GM21825 (cell line): ENCODE data around the gene HOXA11.

Experiments used
- ATAC-seq: cut with Tn5 transposase; IDR thresholded peaks from one replicate; pipeline ENCODE4 v1.9.1; 2021; ENCODE audit warnings: mild to moderate bottlenecking, moderate library complexity; ENCODE audit not compliant: unreplicated experiment

Gene HOXA11

DNA sequence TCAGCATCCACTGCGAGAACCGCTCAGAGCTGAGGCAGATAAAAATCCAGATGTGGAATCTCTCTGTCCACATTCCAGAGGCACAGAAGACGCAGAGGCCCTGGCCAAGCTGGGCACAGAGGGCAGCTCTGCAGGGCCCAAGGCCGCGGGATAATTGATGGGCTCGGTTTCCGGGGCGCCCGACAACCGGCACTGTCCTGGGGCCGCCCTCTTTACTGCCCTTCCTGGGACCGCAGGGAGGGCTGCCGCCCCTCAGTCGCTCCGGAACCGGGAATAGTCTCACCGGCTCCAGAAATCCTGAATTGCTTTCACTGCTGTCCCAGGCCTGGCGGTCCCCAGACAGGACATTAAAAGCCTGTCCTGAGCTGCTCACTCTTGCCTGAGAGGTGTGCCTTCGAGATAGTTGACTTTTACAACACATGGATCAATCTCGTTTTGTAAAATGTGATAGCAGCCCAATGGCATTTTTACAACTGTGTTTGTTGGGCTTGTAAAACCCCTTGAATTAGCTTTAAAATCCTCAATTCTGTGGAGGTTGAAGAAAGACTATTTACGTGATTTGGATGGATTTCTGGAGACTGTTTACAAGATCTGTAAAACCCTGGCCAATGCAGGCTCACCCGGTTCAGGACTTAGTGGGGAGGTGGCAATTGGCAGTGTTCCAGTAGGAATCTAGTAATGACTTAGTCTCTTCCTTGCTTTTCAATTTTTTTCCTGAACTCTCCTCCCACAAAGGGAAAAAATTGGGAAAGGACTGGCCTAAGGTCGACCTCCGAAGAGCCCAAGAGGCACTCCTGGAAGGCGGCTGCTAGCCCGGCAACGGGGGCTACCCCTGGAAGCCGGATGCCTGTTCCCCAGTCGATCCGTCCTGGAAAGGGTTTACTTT lies 36.0 kb downstream of the HOXA11 start:
- no peak for ATAC-seq

DNA sequence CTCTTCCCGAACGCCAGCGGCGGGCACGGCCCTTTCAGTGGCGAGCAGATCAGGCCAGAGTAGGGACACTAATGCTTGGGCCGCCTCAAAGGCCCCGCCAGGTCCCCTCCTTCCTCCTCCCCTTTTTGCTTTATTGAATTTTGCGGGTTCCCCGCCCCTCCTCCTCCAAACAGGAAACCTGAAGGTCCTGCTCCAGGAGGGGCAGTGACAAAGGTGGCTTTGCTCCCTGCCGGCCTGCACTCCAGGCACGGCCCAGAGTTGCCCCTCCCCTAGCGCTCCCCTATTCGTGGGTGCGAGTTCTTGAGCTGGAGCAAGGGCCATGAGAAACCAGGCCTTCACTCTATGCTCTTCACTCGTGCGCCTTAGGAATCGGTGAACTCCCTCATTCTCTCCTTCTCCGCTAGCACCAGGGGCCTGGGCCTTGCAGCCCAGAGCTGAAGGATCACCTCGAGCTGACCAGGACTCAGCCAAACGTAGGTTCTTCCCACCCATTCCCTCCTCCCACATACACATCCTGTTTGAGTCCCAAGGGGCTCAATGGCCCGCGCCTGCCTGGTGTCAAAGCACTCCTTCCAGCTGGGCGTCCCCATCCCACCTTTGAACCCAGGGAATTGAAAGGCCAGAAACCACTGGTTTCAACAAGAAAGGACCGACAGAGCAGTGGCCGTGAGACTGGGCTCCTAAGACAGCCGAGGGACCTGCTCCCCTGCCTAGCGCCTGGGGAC lies 36.8 kb downstream of the HOXA11 start:
- ATAC-seq, result no peak

DNA sequence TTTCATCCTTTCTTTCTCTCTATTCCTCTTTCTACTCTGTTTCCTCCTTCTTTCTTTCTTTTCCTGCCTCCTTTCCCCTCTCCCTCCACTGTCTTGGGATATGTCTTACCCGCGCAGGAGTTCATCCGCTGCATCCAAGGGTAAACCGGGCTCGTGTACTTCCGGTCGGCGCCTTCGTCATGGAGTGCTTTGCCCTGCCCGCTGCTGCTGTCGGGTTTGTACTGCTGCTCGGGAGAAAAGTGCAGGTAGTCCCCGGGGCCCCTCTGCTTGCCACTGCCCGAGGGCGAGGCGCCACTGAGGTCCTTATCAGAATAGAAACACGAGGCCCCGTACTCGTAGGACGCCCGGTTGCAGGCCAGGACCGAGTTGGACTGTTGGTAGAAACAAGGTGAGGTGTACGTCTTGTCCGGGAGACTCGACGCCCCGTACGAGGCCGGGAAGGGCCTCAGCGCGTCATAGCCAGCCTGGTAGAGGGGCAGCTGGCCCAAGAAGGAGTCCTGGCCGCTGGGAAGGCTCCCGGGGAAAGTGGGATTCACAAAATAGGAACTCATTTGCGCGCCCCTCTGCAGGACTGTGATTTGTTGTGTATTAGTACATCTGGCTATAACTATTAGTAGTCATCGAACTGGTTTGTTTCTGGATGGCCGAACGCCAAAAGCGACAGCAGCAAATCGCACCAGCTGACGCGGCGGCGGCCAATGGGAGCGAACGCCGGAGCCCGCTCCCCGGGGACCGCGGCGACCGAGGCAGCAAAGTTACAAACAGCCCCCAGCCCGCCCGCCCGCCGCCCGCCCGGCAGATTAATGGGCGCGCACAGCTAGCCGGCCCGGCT lies 37.6 kb downstream of the HOXA11 start, which contains the start of gene HOXA6:
HOXA6 (minus strand) TSS at position 576 of the 832 bp plus-strand sequence; CDS start at position 551, 25 bp downstream.
- no peak for ATAC-seq

DNA sequence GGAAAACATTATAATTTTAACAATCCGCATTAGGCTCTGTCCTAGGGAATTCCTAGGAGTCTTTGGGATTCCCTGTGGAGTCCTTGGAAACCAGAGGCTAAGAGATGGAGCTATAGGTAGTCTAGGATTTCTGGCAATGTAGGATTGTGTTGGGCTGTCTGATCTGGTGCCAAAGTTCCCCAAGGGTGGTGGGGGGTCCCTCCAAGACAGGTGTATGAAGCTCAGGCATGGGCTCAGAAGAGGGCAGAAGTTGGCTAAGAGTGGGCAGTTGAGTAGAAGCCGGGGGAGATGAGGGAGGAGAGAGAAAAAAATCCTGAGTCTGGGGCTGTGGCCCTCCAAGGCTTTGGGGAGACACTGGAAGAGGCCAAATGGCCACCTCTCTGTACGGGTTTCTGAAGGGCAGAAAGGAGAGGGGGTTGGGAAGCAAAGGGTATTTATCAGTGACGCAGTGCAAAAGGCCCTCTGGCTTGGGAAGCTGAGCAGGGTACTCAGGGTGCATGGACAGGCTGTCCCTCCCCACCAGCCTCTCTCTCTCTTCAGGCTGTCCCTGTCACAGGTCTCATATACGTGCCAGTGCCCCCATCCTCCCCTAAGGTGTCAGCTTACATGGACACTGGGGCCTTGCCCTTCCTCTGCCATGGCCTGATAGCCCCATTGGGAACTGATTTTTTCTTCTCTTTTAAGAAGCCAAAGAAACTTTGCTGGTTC lies 38.4 kb downstream of the HOXA11 start:
- ATAC-seq, result no peak

DNA sequence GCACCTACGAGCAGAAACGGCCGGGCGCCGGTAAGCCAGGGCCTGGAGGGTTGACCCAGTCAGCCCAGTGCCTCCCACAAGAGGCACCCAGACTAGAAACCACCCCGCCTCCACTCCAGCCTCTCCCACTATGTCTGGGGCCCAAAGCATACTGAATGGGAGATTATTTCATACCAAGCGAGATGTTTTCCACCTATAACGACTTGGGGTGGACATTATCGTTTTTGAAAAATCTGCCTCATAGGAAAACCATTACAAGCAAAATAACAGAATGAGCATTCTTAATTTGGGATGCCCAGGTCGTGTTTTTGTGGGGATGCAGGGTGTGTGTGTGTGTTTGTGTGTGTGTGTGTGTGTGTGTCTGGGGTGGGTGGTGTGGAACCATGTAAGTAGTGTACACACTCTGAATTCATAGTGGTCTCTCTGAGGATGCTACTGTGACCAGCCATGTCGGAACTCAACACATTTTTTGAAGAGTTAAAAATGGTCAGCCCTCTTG lies 39.1 kb downstream of the HOXA11 start:
- no peak for ATAC-seq

DNA sequence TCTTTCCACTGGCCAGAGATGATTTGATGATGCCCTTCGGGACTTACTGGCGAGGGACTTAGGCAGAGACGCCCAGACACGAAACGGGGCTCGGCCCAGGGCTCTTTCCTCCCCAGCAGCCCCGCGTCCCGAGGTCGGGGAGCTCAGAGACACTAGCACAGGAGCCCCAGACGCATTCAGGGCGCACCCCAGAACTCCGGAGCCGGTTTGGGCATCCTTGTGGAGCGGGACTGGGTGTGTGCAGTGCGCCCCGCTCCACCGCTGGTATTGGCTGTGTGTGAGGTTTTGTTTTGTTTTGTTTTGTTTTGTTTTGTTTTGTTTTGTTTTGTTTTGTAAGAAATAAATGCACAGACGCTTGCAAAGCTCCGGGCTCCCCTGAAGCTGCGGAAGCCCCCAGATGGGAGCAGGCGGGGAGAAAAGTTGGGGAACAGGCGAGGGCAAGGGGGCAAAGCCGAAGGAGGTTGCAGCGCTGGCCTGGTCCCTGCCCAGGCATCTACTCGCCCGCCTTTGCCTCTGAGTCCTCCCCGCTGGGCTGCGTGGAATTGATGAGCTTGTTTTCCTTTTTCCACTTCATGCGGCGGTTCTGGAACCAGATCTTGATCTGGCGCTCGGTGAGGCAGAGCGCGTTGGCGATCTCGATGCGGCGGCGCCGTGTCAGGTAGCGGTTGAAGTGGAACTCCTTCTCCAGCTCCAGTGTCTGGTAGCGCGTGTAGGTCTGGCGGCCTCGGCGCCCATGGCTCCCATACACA lies 39.7 kb downstream of the HOXA11 start:
- no peak for ATAC-seq

DNA sequence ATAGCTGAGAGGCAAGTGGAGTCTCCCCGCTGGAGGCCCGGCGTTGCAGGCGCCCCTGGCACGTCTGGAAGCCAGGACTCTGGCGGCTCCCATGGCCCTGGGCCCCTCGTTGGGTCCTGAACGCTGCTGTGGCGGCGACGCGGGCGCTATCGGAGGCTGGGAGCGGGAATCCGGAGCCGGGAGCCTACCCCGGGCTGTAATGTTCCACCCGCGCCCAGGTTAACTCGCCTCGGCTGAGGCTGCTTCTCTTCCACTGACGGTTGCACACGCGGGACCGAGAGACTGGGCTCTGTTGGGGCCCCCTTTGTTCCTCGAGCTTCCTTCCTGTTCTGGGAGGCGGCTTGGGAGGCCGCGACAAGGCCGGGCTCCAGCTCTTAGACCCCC lies 40.3 kb downstream of the HOXA11 start:
- no peak for ATAC-seq

DNA sequence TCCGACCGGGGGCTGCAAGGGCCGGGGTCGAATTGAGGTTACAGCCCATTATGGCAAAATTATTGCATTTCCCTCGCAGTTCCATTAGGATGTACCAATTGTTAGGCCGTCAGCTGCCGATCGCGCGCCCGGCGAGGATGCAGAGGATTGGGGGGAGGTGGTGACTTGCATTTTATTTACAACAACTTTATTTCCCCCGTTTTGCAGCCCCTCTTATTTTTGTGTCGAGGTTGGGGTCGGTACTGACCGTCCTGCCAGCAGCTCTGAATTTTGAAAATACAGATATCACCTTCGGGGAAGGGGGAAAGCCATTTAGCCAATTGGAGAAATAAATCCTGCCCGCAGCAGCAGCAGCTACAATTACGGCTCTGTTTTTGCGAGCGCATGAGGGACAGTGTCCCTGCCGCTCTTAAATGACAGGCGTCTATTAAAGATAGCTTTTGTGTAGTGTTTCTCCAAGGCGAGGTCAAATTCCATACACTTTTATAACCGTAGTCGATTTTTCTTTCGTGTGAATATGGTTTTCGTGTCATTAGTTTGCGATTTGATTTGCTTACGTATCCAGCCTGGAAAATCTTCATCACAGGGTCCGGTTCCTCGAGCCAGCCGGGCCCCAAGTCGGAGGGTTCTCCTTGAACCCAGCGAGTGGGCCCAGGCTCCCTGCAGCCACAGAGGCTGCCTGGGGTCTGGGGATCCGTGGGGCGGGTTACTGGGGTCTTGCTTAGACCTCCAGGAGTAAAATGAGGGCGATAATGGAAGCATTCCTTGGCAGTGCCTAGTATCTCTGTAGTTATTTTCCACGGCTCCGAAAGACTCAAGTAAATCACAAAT lies 40.9 kb downstream of the HOXA11 start:
- ATAC-seq, result no peak

DNA sequence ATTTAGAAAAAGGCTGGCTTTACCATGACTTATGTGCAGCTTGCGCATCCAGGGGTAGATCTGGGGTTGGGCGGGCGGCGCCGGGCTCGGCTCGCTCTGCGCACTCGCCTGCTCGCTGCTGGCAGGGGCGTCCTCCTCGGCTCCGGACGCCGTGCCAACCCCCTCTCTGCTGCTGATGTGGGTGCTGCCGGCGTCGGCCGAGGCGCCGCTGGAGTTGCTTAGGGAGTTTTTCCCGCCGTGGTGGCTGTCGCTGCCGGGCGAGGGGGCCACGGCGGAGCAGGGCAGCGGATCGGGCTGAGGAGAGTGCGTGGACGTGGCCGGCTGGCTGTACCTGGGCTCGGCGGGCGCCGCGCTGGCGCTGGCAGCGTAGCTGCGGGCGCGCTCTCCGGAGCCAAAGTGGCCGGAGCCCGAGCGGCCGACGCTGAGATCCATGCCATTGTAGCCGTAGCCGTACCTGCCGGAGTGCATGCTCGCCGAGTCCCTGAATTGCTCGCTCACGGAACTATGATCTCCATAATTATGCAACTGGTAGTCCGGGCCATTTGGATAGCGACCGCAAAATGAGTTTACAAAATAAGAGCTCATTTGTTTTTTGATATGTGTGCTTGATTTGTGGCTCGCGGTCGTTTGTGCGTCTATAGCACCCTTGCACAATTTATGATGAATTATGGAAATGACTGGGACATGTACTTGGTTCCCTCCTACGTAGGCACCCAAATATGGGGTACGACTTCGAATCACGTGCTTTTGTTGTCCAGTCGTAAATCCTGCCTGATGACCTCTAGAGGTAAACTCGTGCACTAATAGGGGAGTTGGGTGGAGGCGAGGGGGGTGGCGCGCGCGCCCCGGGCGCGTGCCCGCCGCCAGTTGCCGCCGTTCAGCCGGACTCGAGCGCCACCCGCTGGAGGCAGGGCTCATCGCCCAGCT lies 41.7 kb downstream of the HOXA11 start, which contains the start of gene HOXA5:
HOXA5 (minus strand) TSS at position 659 of the 927 bp plus-strand sequence; CDS start at position 585, 74 bp downstream.
- ATAC-seq, result no peak

DNA sequence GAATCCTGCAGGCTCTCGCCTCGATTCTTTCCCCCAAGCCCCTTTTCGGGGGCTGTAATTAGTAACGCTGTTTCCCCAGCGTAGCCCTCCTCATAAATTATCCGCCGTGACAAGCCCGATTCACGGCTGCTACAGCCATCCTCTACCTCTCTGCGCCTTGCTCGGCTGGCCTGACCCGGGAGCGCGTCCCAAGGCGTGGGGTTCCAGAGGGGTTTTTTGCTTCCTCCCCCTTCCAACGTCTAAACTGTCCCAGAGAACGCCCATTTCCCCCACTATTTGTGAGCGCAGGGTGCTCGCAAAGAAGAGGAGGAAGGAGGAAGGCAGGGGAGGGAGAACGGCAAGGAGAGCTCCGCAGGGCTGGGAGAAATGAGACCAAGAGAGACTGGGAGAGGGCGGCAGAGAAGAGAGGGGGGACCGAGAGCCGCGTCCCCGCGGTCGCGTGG lies 42.4 kb downstream of the HOXA11 start:
- ATAC-seq, result no peak

DNA sequence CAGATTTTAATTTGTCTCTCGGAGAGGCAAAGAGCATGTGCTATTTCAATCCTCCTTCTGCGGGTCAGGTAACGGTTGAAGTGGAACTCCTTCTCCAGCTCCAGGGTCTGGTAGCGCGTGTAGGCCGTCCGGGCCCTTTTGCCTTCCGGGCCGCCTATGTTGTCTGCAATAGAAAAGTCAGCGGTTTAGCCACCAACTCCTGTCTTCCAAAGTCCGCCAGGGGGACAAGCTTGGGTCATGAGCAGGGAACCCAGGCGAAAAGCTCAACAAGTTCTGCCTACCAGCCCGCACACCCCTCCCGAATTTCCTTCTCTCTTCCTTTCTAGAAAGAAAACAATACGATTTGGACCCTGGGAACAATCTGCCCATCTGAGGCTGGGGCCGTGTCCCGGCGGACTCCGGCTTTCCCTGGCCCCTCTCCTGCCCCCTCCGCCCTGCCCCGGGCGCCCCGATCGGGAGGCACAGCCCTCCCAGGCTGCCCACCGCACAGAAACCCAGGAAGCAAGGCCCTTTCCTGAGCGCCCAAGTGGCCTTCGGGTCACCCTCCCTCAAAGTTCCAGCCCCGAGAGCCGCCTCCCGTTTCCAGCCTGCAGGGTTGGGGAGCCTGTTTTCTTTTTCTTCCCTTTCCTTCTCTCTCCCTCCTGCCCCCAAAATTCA lies 43.0 kb downstream of the HOXA11 start:
- ATAC-seq, result no peak

DNA sequence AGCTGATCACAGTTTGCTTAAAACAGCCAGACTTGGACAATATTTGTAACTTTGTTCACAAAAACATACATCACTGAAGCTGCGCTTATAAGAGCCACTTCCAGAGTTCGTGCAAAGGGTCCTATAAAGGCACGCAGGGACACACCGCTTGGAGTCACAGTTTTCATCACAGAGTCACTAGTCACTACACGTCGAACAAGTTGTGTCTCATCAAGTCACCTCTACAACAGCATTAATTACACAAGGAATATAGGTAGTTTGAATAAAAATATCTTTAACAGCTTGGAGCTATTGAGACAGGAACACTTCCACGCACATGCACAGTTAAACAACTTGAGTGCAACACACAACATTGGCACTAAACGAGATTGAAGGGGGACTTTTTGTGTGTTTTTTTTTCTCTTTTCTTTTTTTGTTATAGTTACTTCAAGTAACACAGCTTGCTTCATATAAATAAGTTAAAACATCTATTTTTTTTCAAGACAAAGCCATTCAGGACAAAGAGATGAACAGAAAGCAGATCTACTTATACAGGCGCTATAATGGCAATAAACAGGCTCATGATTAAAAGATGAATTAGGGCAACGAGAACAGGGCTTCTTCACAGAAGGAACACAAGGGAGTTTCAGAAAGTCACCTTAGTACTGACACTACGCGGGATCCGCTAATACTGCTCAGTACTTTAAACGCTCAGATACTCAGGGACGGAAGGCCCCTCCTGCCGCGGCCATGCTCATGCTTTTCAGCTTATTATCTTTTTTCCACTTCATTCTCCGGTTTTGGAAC lies 43.7 kb downstream of the HOXA11 start:
- ATAC-seq, result no peak

DNA sequence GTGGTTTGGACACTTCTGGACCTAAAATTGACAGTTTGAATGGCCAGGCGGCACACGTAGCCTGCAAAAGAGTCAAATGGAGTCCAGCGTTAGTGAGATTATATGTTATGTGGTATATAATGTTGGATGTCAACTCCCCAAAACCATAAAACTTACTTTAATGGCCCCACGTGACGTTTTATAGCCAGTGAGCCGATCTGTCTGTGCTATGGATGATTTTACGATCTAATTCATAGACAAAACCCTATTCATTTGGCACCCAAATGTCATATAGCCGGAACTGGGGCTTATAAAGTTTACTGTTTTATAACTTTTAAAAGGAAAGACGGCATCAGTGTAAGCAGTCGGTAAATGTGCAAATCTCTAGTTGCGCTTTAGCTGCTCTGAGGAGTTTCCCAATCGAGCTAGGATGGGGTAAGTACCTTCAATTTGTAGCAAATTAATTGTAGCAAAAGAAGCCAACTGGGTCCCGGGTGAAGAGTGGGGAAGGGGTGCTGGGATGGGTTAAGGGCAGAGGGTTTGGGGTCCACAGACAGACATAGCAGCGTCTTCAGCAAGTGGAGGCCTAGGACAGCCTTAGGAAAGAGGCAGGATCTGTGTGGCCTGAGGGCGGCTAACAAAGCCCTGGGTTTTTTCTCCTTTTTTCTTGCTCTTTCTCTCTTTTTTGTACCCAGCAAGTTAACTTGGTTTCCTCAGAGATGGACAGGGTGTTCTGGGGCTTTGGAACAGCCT lies 44.7 kb downstream of the HOXA11 start:
- ATAC-seq, result no peak

DNA sequence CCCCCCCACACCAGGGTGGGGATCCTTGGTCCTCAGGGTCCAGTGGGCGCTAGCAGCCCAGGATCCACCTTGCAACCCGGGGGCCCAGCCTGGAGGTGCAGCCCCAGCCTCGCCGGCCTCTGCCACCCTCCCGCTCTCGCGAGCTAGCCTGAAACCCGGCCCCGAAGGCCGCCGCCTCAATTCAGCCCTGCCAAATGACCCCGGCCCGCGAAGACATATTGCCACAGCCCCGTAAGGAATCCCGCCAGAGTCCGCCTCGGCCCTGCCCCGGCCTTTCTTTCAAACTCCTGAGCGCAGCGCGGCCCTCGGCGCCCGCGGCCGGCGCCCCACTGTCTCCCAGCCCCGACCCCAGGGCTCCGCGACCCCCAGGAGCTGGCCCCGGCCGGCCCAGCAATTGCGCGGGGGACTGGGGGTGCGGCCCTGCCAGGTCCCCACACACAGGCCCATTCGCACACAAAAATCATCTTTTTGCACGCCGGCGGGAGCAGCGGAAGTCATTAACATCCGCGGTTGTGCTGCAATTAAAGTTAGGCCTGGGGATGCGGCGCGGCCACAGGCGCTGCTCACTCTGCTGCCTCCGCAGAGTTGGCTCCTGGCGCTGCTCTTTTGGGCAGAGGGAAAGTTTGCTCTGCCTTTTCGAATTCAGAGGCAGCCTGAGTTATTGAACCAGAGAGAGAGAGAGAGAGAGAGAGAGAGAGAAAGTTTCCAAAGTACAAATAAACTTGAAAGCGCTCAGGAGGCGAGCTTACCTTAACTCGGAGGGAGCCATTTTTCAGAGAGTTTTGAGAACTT lies 45.5 kb downstream of the HOXA11 start:
- ATAC-seq, result no peak

DNA sequence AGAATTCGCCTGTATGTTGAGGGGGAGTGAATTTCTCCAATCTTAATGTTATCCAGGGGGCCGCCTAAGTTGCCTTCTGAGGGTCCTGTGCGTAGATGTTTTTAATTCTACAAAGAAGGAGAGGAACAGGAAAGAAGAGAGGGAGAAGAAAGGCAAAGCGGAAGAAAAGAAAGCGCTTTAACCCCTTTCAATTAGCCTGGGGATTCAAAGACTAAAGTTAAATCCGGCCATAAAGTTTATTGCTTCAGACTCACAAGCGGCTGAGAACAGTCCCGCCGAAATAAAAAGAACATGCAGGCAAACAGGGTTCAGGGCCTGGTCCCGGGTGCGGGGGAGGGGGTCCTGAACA lies 46.1 kb downstream of the HOXA11 start:
- no peak for ATAC-seq
